Left renal cortex interstitium (tissue), 4 donors: Measurements from ENCODE around the gene SHROOM2. TPM values are rescaled to one million over a fixed set of nuclear protein-coding genes. Genes with fewer than 3 reads are reported as not detected.
"Not testable (repeated sequence)": the region's sequence is repeated elsewhere in the genome, so short reads cannot be mapped to it uniquely, and the experiment has no call there.

Experiments
- DNase-seq, 4 donors: peaks; one replicate each; pipeline ENCODE4 v3.0.0-alpha.2; 2013; ENCODE audit warnings: low read depth in 4 of 4, low spot score in 2 of 4, missing footprints in 1 of 4
- polyA plus RNA-seq, 4 donors: library from polyadenylated mRNA; unstranded; fragments of 120-200 nt; gene quantifications; one replicate each; pipeline ENCODE4 v1.2.1, GENCODE V29; 2013; ENCODE audit not compliant: insufficient read length in 4 of 4

The SHROOM2 gene
- polyA plus RNA-seq, 4 donors, result 17.4 to 20.5 (median 18.1) TPM

GRCh38 chrX:9825129-9825790 lies 39.0 kb downstream of the SHROOM2 start:
- no peak for DNase-seq

DNA sequence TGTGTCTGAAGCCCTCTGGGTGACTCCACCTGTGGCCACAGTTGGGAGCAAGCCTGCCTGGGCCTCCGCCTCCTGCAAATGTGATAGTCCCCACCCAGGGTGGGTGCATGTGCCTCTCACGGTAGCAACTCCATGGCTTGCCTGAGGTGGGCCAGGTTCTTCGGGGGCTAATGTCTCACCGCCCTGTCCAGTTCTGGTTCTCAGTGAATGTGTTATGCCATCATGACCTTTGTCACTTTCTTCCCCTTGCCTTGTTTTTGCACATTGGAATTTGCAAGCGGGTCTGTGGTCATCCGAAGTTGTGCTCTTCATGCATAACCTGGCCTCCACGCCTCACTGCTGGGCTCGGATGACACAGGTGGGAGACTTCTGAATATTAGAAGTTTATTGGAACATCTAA lies 39.7 kb downstream of the SHROOM2 start:
- DNase-seq, result no peak

- DNase-seq, result no peak
Measured at GRCh38 chrX:9829308-9830267, 43.4 kb downstream of the SHROOM2 start.

DNA sequence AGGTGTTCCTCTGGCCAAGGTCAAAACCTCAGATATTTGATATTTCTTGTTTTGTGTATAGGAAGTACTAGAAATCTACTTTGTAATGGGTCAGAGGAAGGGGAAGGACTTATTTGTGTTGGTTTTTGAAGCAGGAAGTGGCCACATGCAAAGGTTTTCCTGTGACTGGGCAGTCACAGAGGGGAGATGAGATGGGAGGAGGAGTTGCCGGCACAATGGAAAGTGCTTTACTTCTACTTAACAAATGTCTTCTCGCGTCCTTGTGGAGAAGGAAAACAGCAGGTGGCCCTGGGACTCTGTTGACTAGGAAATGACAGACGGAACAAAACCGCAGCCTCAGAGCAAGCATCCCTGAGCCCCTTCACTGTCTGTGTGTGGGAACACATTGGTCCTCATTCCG lies 46.6 kb downstream of the SHROOM2 start:
- DNase-seq, result no peak

- no peak for DNase-seq
Measured at GRCh38 chrX:9835585-9836210, 49.5 kb downstream of the SHROOM2 start.

GRCh38 chrX:9842541-9842940 lies 56.3 kb downstream of the SHROOM2 start:
- DNase-seq, result no peak

DNA sequence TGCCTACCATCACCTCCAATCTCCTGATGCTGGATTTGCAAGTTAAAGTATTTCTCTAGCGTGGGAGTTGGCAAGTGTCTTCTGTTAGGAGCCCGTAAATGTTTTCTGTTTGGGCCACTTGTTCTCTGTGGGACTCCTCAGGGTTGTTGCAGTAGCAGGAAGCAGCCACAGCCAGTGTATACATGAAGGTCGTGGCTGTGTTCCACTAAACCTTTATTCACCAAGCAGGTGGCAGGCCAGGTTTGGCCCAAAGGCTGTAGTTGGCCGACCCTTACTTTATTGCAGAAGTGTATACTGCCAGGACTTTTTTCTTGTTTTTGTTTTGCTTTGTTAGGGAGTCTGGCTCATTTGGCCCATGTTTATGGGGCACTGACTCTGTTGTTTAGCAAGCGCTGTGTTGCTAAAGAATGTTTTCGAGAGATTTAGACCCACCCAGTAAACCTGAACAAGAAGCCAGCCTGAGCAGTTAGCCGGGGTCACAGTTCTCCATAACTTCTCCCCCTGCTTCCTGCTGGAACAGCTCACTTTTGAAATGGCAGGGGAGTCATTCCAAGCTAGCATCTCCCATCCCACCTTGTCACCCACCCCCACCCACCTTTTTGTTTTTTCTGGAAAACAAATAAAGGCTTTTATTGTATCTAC lies 58.8 kb downstream of the SHROOM2 start:
- no peak for DNase-seq

DNA sequence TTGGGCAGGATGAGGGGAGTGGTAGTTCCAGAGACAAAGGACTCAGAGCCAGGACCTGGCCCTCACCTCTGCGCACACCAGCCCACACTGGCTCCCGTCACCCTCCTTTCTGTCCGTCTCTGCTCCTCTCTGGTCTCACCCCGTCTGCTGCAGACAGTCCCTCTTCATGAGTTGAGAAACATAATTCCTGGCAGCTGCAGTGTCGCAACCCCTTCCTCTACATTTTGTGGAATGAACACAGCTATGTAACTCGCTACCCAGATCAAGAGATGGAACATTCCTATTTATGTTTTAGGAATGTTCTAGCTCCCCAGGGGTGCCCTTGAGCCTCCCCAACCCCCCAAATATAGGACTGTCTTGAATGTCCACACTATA lies 59.3 kb downstream of the SHROOM2 start:
- DNase-seq, result no peak

DNA sequence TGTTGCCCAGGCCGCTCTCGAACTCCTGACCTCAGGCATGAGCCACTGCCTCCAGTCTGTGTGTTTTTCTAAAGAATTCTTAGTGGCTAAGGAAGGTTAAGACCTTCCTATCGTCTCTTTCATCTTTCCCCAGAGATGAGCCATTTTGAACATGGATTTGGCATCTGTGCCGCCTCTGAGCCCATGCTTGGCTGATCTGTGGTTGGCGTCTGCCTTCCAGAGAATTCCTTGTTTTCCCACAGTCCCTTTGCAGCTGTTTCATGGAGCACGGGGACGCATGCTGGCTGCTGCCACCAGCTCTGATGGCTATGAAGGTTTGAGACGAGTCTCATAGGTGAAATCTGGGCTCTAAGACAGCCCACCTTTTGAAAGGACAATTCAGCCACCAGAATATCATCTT lies 60.4 kb downstream of the SHROOM2 start:
- no peak for DNase-seq

DNA sequence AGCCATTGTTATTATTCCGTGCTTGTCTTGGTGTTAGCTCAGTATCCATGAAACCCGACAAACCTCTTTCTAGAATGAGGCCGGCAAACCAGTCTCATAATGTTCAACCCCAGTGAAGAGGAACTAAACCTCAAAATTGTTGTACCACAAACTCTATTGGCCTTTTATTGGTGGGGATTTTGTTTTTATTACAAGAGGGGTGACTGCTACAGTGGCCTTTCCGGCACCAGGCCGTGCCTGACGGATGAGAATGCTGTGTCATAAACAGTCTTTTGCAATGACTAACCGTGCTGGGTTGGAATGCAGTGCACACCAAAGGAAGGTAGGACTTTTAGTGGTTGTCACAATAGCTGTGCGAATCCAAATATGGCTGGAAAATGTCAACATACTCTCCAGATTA lies 60.8 kb downstream of the SHROOM2 start:
- DNase-seq, result no peak

DNA sequence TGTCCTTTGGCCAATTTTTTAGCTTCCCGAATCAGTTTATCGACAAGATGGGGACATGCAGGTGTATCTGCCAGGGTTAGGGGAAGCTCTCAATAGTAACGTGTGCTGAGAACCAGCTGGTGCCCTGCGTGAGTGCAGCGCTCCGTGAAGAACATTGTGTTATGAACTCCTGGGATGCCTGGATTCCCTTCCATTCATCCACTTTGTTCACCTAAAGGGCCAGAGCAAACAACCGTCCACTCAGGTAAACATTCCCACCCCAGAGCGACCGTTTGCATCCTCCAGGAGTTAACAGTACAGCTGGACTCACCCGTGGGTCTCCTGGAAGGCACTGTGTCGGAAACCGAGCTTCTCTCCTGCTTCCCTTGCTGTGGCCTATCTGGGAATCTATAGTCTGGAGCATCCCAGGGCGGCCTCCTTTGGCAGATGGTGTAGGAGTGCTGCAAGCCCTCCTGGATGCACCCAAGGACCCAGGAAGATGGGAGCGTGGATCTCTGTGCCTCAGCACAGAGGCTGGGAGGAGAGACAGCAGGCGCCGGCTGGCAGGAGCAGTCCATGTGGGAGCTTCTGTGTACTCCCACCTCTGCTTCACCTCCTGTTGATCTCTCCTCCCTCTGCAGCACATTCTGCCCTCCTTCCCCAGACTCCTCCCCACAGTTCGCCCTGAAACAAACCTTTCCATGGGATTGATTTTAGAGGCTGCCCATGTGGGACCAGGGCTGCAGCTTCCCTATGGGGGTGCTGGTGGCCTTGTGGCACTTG lies 62.7 kb downstream of the SHROOM2 start:
- DNase-seq, result no peak

GRCh38 chrX:9851890-9852289 lies 65.7 kb downstream of the SHROOM2 start:
- DNase-seq, result no peak

- DNase-seq, result no peak
Measured at GRCh38 chrX:9853307-9853706, 67.1 kb downstream of the SHROOM2 start.

DNA sequence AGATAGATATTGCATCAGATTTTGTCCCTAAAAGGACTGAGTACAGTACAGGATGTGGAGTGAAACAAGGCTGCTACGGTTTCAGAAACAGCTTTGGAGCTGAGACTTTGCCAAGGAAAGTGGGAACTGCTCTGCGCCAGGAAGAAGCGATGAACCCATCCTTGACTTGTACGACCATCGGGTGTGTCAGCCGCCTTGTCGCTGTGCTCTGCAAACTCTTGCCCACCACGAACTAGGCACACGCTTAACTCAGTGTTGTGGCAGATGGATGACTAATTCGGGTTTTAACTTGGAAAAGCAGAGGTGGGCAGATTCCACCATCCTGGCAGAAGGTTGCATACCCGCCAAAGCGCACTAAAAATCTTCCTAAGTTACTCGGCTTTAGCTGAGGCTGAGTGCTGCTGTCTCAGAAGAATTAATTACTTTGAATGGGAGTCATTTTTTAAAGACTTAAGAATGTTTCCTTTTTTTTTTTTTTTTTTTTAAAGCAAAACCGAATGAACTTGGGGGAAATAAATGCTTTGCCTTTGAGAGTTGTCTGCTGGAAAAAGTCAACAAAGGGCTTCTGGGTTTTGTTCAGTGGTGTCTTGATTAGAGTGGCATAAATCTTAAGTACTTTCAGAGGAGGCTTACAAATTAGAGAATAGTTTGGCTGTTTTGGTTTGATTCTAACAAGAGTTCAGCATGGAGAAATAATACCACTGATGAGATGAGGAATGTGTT lies 69.5 kb downstream of the SHROOM2 start:
- DNase-seq, result no peak

DNA sequence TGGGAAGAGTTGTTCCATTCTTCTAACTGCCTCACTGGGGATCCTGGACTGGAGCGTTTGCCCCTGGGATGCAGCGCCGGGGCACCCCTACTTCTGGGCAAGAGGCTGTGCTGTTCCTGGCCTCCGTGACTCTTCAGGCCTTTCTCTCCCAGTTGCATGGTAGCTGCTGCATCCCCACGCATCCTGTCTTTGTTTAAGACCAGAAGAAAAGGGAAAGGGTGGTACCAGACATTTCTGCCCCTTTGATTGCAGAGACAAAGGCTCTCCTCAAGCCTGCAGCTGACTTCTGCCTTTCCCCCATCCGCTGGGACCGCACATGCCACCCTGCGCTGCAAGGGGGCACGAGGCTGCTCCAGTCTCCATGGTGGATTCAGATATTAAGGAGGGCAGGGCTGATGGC lies 70.4 kb downstream of the SHROOM2 start:
- DNase-seq, result no peak

- no peak for DNase-seq
Measured at GRCh38 chrX:9857575-9858474, 71.6 kb downstream of the SHROOM2 start.

GRCh38 chrX:9858684-9859083 lies 72.5 kb downstream of the SHROOM2 start:
- not testable (repeated sequence) for DNase-seq

DNA sequence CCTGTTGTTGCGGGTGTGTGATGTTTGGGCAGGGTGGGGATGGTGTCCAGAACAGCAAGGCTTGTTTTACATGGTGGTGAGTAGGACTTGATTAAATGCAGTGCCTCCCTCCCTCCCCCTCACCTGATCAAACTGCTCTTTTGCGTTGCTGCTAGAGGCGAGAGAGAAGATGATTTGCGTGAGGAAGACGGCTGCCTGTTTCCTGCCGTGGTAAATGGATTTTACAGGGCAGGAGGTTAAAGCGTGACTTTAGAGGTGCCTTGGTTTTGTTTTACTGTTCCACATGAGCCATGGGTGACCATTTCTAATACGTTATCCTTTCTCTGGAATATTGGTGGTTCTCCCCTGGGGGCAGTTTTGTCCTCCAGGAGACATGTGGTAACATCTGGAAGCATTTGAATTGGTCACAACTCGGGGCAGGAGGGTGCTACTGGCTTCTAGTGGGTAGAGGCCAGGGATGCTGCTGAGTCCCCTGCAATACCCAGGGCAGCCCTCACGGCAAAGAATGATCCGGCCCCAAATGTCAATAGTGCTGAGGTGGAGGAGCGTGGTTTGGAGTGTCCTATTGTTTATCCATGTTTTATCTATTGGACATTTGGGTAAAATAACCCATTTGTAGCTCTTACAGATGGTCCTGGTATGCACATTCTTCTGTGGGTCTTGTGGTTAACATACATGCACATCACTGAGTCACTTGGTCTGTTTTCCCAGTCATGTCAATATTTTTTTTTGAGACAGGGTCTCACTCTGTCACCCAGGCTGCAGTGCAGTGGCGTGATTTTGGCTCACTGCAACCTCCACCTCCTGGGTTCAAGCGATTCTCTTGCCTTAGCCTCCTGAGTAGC lies 73.7 kb downstream of the SHROOM2 start:
- no peak for DNase-seq
